NB4 (cell line): ENCODE results near the gene CALML5.

ENCODE experiments used
- DNase-seq: peaks from one replicate; pipeline ENCODE4 v3.0.0; 2010; ENCODE audit warnings: low read depth
- H3K4me3 ChIP-seq: one replicate; pipeline ENCODE4 v1.5.1; 2011; ENCODE audit warnings: mild to moderate bottlenecking, low read depth, low read length, moderate library complexity
- CTCF ChIP-seq: IDR thresholded peaks from one replicate; pipeline ENCODE4 v1.5.1; 2012; ENCODE audit warnings: low read depth, low read length
- MYC ChIP-seq: IDR thresholded peaks from 2 replicates; pipeline ENCODE4 v1.6.1; 2011; ENCODE audit warnings: low read depth, low read length
- POLR2A ChIP-seq: IDR thresholded peaks from 2 replicates; pipeline ENCODE4 v1.6.1; 2011; ENCODE audit warnings: mild to moderate bottlenecking; ENCODE audit not compliant: insufficient read length; ENCODE audit errors: extremely low read depth
- TF ChIP-seq, protein P1 (sequence below): IDR thresholded peaks from 2 replicates; pipeline ENCODE4 v1.6.1; 2011; ENCODE audit warnings: low read depth, low read length

The CALML5 gene

GRCh38 chr10:5453749-5454489 lies 45.5 kb downstream of the CALML5 start:
- TF ChIP-seq, protein P1, sequence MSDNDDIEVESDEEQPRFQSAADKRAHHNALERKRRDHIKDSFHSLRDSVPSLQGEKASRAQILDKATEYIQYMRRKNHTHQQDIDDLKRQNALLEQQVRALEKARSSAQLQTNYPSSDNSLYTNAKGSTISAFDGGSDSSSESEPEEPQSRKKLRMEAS = no peak
- TF ChIP-seq CTCF = no peak
- no peak for TF ChIP-seq MYC
- TF ChIP-seq POLR2A = no peak
- no peak for DNase-seq
- no peak overlapping the region for H3K4me3 ChIP-seq

- no peak overlapping the region for H3K4me3 ChIP-seq
- DNase-seq = no peak
Observed at GRCh38 chr10:5450605-5451384, 48.6 kb downstream of the CALML5 start.

GRCh38 chr10:5449823-5450222 lies 49.5 kb downstream of the CALML5 start:
- no peak overlapping the region for H3K4me3 ChIP-seq
- TF ChIP-seq, protein P1 = no peak
- no peak for TF ChIP-seq POLR2A
- no peak for TF ChIP-seq MYC
- no peak for TF ChIP-seq CTCF
- DNase-seq = no peak

More at GRCh38 chr10:5450605-5451384, 48.6 kb downstream of the CALML5 start:
- TF ChIP-seq POLR2A (no peak), CTCF (no peak), MYC (no peak)
- TF ChIP-seq, protein P1 = no peak

DNA sequence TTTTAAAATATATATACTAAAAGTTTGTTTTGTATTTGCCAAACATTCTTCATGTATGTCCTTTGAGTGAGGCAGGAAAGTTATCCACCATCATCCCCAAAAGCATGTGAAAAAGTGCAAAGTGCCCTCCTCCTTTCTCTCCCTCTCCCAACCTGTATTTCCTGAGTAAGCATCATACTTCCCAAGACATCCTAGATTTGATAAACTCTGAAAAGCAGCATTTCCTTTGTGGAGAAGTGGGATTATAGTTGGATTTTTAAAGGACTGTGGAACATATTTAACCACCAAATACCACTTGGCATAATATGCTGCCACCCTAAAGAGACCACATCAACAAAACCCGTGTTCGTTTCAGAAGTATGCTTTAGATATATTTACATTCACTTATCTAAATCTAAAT lies 50.1 kb downstream of the CALML5 start:
- no peak for DNase-seq
- TF ChIP-seq MYC (no peak), CTCF (no peak), POLR2A (no peak)
- TF ChIP-seq, protein P1 = no peak
- no peak overlapping the region for H3K4me3 ChIP-seq
